Stimulated activated CD8-positive, alpha-beta memory T cell treated with anti-CD3 and anti-CD28 coated beads, Interleukin-2, amount 100 ng/mL, for 1 hour (primary cell): Measurements from ENCODE around the gene AMD1.
"Not testable (repeated sequence)": the region's sequence is repeated elsewhere in the genome, so short reads cannot be mapped to it uniquely, and the experiment has no call there.

ENCODE experiments used
- DNase-seq, 2 donors: peaks; one replicate each; pipeline ENCODE4 v3.0.0-alpha.2; 2020; ENCODE audit warnings: low read depth in 2 of 2

AMD1 gene

DNA sequence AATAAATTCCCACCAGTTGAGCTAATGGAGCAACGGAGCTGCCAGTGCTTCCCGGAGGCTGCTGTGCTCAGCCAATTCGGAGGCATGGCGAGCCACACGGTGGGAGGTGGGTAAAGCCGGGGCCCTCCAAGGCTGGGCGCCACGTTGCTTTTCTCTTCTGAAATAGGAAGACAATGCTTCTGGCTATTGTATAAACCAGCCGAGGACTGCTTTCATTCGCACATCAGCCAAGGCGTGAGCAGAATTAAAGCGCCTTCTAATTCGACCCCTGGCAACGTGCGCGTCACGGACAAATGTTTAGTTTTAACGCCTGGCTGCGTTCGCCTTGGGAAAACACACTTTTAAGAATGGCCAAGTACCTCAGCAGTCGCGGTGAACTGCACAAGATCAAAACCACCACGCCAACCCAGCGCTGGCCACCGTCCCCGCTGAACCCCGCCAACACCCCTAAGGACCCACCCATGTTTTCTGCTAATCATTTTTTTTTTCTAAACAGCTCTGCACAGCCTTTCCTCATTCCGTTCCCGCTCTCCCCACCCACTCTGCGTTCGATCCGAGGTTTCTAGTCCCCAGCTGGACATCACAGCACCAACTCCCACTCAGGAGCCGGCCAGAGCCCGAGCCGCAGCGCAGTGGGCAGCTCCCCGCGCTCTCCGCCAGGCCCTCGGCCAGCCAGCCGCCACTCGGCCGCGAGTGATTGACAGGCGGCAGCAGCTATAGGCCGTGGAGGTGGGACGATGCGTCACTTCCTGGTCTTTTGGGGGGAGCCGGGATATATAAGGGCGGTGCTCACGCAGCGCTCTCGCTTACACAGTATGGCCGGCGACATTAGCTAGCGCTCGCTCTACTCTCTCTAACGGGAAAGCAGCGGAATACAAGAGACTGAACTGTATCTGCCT lies at the start of gene AMD1:
TSS of gene AMD1 (plus strand) at position 805 of the 899 bp plus-strand sequence. CDS start 321 bp downstream, outside the sequence.
- peak; percentile 90 to 92 for DNase-seq

DNA sequence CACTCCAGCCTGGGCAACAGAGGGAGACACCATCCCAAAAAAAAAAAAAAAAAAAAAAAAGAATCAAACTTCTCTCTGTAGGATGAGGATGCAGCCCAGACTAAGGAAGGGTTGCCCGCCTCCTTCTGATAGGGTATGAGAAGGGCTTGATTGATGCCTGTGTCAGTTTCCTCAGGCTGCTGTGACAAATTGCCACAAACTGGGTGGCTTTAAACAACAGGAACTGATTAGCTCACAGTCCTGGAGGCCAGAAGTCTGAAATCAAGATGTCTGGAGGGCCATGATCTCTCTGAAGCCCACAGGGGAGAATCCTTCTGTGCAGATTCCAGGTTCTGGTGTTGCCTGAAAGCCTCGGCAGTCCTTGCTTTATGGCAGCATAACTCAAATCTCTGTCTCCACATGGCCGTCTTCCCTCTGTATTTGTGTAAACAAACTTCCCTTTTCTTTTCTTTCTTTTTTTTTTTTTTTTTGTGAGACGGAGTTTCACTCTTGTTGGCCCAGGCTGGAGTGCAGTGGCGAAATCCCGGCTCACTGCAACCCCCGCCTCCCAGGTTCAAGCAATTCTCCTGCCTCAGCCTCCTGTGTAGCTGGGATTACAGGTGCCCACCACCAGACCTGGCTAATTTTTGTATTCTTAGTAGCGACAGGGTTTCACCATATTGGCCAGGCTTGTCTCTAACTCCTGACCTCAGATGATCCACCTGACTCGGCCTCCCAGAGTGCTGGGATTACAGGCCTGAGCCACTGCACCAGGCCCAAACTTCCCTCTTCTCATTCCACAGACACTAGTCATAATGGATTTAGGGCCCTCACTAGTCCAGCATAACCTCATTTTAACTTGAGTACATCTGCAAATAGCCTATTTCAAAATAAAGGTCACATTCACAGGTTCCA lies 48.1 kb upstream of the AMD1 start:
- no peak for DNase-seq

DNA sequence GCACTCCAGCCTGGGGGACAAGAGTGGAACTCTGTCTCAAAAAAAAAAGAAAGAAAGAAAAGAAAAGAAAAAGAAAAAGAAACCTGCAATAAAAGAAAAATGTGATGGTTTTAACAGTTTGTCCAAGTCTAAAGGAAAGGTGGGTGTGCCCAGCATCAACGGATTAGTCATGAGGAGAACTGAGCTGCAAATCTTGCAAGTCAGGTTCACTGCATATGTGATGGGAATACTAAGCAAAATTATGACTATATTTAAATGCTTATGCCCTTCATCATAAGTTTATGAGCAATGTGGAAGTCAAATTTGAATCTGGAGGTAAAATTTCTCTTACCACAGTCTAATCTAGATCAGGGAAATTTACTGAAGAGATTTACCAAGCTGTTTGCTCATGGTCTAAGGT lies 46.2 kb upstream of the AMD1 start:
- DNase-seq, result no peak

DNA sequence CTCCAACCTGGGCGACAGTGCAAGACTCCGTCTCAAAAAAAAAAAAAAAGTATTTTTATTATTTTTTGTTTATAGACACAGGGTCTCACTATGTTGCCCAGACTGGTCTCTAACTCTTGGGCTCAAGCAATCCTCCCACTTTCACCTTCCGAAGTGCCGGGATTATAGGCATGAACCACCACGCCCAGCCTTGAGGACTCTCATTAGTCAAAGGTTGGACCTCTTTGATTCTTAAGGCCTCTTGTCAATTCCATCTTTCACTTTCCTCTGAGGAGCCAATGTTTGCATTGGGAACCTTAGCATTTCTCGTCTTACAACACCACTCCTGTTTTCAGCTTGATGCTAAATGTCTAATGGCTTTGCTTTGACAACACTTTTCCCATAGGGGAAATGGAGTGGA lies 43.2 kb upstream of the AMD1 start:
- DNase-seq, result no peak

DNA sequence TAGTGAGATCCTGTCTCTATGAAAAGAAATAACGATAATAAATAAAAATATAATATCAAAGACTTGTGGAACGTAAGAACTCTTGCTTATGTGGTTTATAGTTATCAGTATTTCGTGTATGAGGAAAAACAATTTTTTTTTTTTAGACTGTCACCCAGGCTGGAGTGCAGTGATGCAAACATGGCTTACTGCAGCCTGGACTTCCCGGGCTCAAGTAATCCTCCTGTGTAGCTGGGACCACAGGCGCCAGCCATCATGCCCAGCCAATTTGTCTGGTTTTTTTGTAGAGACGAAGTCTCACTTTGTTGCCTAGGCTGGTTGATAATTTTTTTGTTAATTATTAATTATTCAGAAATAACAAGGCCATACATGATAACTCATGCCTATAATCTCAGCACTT lies 40.8 kb upstream of the AMD1 start:
- no peak for DNase-seq

DNA sequence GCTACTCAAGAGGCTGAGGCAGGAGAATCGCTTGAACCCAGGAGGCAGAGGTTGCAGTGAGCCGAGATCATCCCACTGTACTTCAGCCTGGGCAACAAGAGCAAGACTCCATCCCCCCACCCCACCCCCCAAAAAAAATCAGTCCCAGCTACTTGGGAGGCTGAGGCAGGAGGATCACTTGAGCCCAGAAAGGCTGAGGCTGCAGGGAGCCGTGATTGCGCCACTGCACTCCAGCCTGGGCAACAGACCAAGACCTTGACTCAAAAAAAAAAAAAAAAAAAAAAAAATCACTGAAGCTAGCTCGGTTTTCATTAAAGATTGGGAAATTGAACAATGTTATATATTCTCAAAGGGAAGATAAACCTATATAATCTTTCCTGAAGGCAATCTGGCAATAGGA lies 38.8 kb upstream of the AMD1 start:
- not testable (repeated sequence) for DNase-seq

DNA sequence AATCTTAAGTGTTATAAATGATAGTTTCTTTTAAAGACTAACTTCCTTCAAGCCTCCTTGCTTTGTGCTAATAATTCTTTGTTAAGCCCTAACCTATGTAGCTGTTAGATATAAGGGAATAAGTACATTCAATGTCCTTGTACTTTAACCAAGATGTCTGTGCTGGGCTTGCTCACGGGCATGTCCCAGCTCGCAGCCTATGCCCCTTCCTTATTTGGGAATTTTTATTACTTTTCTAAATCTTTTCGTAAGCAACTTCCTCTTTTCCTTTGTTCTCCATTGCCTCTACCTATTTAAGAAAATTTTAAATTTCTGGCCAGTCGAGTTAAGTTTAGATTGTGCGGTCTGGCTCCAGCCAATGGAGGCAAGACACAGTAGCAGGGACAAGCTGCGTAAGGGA lies 33.3 kb upstream of the AMD1 start:
- no peak for DNase-seq

DNA sequence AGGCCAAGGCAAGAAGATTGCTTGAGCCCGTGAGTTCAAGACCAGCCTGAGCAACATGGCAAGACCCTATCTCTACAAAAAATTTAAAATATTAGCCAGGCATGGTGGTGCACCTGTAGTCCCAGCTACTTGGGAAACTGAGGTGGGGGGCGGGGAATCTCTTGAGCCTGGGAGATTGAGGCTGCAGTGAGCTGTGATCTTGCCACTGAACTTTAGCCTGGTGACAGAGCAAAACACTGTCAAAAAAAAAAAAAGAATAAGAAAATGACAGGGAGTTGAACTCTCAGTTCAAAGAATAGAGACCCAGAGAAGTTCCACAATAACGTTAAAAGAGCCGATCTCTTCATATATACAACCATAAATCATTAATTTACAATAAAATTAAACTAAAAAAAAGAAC lies 24.8 kb upstream of the AMD1 start:
- DNase-seq, result no peak

DNA sequence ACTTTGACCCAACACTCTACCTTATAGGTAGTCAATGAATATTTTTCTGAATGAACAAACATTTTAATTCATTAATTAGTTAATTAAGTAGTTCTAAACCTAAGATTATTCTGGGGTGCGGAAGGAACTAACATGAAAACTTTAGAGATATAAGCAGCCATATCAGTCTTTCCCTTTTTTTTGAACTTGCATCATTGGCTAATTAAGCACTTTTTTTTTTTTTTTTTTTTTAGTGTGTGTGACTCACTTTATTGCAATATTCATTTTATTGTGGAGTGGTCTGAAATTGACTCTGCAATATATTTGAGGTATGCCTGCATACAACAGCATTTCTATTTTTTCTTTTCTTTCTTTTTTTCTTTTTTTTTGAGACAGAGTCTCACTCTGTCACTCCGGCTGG lies 21.8 kb upstream of the AMD1 start:
- DNase-seq, result no peak

DNA sequence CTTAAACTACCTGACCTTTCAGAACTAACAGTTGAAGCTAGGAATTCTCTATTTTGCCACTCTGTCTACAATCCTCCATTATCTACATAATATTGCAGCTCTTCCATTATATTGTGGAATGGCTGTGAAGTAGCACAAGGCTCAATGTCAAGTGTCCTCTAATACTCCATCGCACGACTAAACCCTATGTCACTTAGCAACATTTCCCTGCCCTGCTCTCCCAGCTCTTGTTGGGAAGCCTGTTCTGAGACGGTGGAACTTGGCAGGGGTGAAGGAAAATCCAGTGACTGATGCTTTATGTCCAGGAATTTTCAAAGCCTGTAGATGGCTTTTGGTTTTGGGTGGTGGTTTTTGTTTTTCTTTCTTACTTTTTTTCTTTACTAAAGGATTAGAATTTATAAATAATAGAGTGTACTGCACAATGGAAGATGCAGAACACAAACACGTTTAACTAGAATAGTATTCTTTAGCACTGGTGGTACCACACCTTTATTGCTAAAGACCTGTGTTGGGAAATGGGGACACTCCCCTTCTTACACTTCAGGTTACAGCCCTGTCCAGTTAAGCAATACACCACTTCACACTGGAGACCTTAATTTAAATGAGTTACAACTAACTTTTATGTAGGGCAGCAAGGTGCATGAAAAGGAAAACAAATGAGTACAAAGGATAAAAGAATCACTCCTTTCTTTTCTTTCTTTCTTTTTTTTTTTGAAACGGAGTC lies 20.7 kb upstream of the AMD1 start:
- no peak for DNase-seq

DNA sequence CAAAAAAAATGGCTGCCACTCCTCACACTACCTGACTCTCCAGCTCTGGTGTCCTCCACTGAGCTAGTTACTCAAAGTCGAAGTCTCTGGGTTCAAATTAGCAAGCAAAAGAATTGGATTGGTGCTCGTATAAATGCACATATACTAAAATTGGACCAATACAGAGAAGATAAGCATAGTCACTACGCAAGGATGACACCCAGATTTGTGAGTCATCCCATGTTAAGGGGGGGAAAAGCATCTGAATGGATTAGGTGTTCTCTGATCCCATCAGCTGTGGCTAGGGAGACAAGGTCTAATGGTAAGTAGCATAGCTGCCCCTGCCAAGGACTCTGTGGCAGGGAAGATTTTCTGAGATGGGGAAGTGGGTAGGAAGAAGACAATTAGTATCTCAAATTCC lies 18.3 kb upstream of the AMD1 start:
- DNase-seq, result no peak

DNA sequence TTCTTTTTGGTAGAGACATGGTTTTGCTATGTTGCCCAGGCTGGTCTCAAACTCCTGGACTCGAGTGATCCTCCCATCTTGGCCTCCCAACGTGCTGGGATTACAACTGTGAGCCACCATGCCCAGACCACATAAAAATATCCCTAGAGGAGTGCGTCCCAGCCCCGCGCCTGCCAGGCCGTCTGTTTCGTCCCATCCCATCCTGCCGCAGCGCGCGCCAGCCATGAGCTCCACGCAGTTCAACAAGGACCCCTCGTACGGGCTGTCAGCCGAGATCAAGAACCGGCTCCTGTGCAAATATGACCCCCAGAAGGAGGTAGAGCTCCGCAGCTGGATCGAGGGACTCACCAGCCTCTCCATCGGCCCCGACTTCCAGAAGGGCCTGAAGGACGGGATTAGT lies 16.6 kb upstream of the AMD1 start:
- no peak for DNase-seq

DNA sequence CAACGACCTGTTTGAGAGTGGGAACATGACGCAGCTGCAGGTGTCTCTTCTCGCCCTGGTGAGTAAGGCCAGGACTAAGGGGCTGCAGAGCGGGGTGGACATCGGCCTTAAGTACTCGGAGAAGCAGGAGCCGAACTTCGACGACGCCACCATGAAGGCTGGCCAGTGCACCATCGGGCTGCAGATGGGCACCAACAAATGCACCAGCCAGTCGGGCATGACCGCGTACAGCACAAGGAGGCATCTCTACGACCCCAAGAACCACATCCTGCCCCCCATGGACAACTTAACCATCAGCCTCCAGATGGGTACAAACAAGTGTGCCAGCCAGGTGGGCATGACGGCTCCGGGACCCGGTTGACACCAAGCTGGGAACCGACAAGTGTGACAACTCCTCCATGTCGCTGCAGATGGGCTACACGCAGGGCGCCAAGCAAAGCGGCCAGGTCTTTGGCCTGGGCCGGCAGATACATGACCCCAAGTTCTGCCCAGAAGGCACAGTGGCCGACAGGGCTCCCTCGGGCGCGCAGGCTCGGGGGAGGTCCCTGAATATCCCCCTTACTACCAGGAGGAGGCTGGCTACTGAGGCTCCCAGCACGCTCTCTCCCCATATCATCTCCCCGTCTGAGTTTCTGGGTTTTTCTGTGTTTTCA lies 15.9 kb upstream of the AMD1 start:
- DNase-seq, result no peak

DNA sequence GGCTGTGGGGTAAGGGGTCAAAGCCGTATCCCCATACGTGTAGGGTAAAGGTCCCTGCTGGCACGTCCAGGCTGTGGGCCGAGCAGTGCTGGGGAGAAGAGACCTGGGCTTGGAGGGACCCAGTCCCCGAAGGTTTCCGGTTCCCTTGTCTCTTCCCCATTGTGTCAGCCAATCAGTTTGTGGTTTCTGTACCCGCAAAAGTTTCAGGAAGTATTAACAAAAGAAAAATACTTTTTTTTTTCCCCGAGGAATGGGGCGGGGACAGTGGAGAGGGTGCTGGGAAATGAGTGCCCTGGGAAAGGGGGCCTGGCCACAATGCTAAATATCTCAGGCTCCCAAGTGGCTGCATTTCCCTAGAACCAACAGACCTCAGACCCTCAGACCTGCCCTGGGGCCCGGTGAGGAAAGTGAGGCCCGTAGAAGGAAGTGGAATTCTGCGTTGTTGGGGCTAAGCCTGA lies 15.2 kb upstream of the AMD1 start:
- no peak for DNase-seq

DNA sequence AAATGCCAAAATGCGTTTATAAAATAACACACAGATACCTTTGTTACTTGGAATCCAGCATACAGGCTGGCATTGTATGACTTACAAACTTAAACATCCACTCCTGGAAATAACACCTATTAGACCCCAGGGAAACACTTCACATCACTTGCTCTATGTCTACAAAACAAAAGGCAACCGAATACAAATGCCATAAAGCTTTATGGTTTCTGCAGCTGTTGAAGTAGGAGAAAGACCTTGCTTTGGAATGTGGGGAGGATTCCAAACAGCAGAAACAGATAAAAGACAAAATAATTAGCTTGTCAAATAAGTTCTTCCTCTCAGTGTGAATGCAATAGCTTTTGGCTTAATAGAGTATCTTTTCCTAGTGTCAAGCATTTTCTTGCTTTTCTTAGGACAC lies 9.8 kb upstream of the AMD1 start:
- DNase-seq, result no peak

DNA sequence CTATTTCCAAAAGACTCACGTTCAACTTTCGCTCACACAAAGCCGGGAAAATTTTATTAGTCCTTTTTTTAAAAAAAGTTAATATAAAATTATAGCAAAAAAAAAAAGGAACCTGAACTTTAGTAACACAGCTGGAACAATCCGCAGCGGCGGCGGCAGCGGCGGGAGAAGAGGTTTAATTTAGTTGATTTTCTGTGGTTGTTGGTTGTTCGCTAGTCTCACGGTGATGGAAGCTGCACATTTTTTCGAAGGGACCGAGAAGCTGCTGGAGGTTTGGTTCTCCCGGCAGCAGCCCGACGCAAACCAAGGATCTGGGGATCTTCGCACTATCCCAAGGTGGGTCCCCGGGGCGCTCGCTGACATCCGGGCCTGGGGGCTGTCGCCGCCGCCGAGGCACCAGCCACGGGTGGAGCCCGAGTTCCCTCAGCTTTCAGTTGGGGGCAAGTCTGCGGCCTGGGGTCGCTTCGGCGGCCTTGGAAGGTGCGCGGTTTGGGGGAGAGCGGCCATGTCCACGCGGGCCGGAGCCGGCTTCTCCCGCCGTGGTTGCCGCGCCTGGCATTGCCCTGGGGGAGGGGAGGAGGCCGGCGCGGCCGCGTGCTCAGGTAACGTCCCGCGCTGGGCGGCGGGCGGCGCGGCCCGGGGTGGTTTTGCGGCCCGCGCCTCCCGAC lies 429 bp downstream of the AMD1 start:
- peak; percentile 17 to 24 for DNase-seq

DNA sequence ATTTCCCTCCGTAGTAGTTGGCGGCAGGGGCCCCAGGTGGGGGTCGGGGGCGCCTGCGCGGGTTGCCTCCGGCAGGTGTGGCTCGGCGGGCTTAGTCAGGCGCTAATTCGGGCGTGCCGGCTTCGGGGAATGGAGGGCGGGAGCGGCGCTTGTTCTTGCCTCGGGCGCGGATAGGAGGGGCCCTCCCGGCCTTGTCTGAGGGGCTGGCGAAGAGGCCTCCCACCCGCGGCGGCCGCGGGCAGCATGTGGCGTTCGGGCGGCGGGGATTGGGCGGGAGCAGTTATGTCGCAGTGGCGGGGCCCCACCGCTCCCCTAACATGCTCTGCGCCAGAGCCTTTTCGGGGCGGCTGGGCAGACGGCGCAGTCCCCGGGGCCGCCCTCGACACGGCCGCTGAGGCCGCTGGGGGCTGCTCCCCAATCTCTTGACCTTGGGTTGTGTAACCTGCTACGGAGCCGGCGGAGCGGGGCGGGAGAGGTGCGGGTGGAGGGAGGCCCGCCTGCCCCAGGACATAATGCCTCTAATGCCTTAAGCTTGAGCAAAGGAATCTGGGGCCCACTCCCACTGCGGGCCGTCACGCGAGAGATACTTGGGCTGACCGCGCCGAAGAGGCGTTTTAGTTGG lies 1.1 kb downstream of the AMD1 start:
- DNase-seq, result peak; percentile 44 to 61

DNA sequence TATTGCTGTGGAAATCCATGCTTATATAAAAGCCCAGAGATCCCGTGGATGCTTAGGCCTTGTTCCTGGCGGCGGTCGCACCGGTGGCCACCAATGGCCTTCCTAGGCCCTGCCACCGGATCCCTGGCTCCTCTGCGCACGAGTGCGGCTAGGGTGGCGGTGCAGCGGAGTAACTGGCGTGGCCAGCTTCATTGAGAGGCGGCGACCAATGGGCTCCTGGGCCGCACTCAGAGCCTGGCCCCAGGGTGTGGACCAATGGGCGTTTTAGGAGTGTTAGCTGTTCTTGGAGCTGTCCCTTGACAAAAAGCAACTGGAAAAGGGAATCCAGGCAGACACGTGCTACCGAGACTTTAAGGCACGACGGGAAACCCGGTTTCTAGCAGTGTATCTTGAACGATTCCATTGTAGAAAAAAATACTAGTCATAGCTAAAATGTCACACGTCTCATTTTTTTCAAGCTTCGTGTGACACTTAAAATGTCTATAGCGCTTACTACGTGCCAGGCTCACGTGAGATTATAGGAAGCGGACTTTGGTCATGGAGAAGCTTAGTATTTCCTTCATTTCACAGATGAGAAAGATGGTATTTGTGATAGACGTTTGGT lies 1.7 kb downstream of the AMD1 start:
- DNase-seq, result peak; percentile 32 to 37

DNA sequence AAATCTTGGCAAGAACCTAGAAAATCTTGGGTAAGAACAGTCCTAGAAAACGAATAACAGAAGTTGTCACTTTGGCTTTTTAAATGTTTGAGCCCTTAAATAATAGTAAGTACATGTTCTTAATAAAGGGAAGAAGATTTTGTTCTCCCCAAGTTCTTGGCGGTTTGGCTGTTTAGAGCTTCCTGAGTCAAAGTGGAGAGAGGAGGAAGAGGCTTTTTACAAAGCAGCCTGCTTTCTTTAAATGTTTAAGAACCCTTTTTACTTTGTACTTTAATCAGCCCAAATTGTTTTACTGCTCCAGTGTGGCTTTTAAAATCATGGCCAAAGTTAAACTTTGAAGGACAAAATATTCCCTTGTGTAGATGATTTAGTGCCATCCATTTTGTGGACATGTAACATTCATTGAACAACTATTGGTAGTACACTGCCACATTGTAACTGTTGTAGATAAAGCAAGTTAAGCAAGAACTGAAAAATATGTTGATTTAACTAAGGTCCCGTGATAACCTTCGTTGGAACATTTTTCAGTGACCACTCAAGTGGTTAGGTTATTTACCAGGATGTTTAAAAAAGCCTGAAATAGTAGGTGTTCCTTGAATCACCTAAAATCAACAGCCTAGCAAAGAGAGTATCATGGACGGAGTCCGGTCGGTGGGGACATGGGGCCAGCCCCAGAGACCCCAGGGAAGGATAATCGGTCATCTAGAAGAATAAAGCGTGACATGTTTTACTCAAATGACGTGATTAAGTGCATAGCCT lies 2.4 kb downstream of the AMD1 start:
- no peak for DNase-seq
